ENCODE results near the gene PRKCA. TPM values are rescaled to one million over a fixed set of nuclear protein-coding genes. Genes with fewer than 3 reads are reported as not detected.

PRKCA gene
- total and polyA plus RNA-seq, 2 donors (not counting 3 experiments of a cell fraction or from before 2014, with no cell fraction given) = 7.5 to 34.2 TPM

GRCh38 chr17:66831383-66832210 lies 529.2 kb downstream of the PRKCA start:
- no peak for FAIRE-seq
- intact Hi-C loops (cut with micrococcal nuclease) = no loop called here
- H3K36me3 ChIP-seq (ENCODE audit: control insufficient read depth in 2 of 2, extremely low read depth in 1 of 2, insufficient read depth in 2 of 2, low read length in 2 of 2) = no peaks in the 10 kb centered on the region
- no peaks in the 10 kb centered on the region for H3K79me2 ChIP-seq (ENCODE audit: control insufficient read depth, insufficient read depth, low read length)
- no peaks in the 10 kb centered on the region for H3K4me1 ChIP-seq (ENCODE audit: control insufficient read depth, extremely low read depth, insufficient read depth, low read length)
- ChIA-PET POLR2A (no interaction called here), CTCF (interaction anchor here (1.5 kb wide), 1 partner anchor 68 kb away, joined by 3 read pairs; no protein-coding TSS in a partner anchor)
- no peak overlapping the region for H3K9ac ChIP-seq (replicated peaks; ENCODE audit: extremely low read depth, insufficient read depth, low read length)
- peaks cover 13 to 18% of the 10 kb centered on the region in 2 experiments for H3K27me3 ChIP-seq (ENCODE audit: control insufficient read depth in 2 of 2, insufficient read depth in 2 of 2, low read length in 2 of 2)
- H3K9me1 ChIP-seq (replicated peaks; ENCODE audit: control insufficient read depth, extremely low read depth, insufficient read depth, low read length) = no peaks in the 10 kb centered on the region
- TF ChIP-seq POLR2A (IDR thresholded peaks at IDR 0.05; ENCODE audit: low read depth, low read length) = no peak
- no peak for TF ChIP-seq POLR2AphosphoS5 (IDR thresholded peaks at IDR 0.05; ENCODE audit: insufficient read depth, low read depth, low read length)
- no peak for TF ChIP-seq EZH2 (IDR thresholded peaks at IDR 0.05; ENCODE audit: borderline replicate concordance, low read depth, low read length, severe bottlenecking)
- no peak for TF ChIP-seq GATA2 (IDR thresholded peaks at IDR 0.05; ENCODE audit: insufficient read depth, insufficient read length, low read depth, low read length)
- TF ChIP-seq FOS (IDR thresholded peaks at IDR 0.05; ENCODE audit: borderline replicate concordance, insufficient read depth, low read length) = no peak
- no peak for TF ChIP-seq MAX (IDR thresholded peaks at IDR 0.05; ENCODE audit: insufficient read depth, insufficient read length)
- TF ChIP-seq JUN (IDR thresholded peaks at IDR 0.05; ENCODE audit: borderline replicate concordance, insufficient read depth, insufficient read length, low read depth) = no peak
- TF ChIP-seq CTCF (IDR thresholded peaks at IDR 0.05; ENCODE audit: extremely low read depth in 1 of 2, insufficient read depth in 1 of 2, low read depth in 1 of 2, low read length in 2 of 2) = no peak
- H2AFZ ChIP-seq (ENCODE audit: low read depth, low read length) = no peak overlapping the region
- no peak overlapping the region for H3K4me3 ChIP-seq (replicated peaks in 1 of 3; ENCODE audit: insufficient read depth in 1 of 3, low read depth in 1 of 3, low read length in 3 of 3)
- no peaks in the 10 kb centered on the region for H3K9me3 ChIP-seq (replicated peaks; ENCODE audit: control insufficient read depth, insufficient read depth, low read length)
- no TSS peak for BruUV-seq (replicated peaks)
- dilution Hi-C loops (cut with MboI; ENCODE audit: extremely low pct_ligation_motif_present, low sequenced_read_pairs) = no loop called here
- no peak overlapping the region for H3K4me2 ChIP-seq (ENCODE audit: insufficient read depth, low read length)
- H3K27ac ChIP-seq (ENCODE audit: insufficient read depth, low read depth, low read length) = no peak overlapping the region
- no peak for DNase-seq (ENCODE audit: low read depth, low spot score)
- H4K20me1 ChIP-seq (replicated peaks; ENCODE audit: control insufficient read depth, extremely low read depth, insufficient read depth, low read length) = no peaks in the 10 kb centered on the region

Data from endothelial cell of umbilical vein (primary cell).